Upper lobe of left lung (tissue), 6 donors: ENCODE data around the gene PYURF. TPM values are rescaled to one million over a fixed set of nuclear protein-coding genes. Genes with fewer than 3 reads are reported as not detected.

Experiments
- ATAC-seq, 2 donors: fragments of 200-7000 bp; cut with Tn5 transposase; one replicate each; pipeline ENCODE4 v1.9.1; 2022; ENCODE audit warnings: mild to moderate bottlenecking in 2 of 2, moderate library complexity in 2 of 2; ENCODE audit not compliant: low FRiP score in 2 of 2
- DNase-seq, 2 donors: peaks; one replicate each; pipeline ENCODE4 v3.0.0-alpha.2; 2019 to 2020
- H3K27ac ChIP-seq, 4 donors: fragments of 200-600 bp; sonication (generic); one replicate each; pipeline ENCODE4 v1.5.1; 2016 to 2019
- H3K27me3 ChIP-seq, 4 donors: fragments of 200-600 bp; sonication (generic); one replicate each; pipeline ENCODE4 v1.5.1; 2017 to 2019
- H3K36me3 ChIP-seq, 4 donors: fragments of 200-600 bp; sonication (generic); one replicate each; pipeline ENCODE4 v1.5.1; 2016 to 2019
- H3K4me1 ChIP-seq, 4 donors: fragments of 200-600 bp; sonication (generic); one replicate each; pipeline ENCODE4 v1.5.1; 2018 to 2019
- H3K4me3 ChIP-seq, 4 donors: fragments of 200-600 bp; sonication (generic); one replicate each; pipeline ENCODE4 v1.5.1; 2017 to 2019; ENCODE audit warnings: mild to moderate bottlenecking in 2 of 4, moderate library complexity in 1 of 4
- H3K9me3 ChIP-seq, 4 donors: fragments of 200-600 bp; sonication (generic); one replicate each; pipeline ENCODE4 v1.5.1; 2018 to 2019
- CTCF ChIP-seq, 6 experiments: fragments of 450-650 bp in 4 of 6; fragments of 200-600 bp in 2 of 6; sonication (generic) in 2 of 6; IDR thresholded peaks; one replicate each; pipeline ENCODE4 v1.5.1; 2016 to 2019; ENCODE audit warnings: antibody characterized with exemption in 6 of 6
- EP300 ChIP-seq, 4 donors: sonication (generic); formaldehyde crosslinking; IDR thresholded peaks; one replicate each; pipeline ENCODE4 v1.5.1; 2017; ENCODE audit warnings: antibody characterized with exemption in 4 of 4, control low read depth in 2 of 4
- POLR2A ChIP-seq, 4 donors: fragments of 450-650 bp; IDR thresholded peaks; one replicate each; pipeline ENCODE4 v1.5.1; 2016 to 2017; ENCODE audit warnings: antibody characterized with exemption in 4 of 4, mild to moderate bottlenecking in 2 of 4
- POLR2AphosphoS5 ChIP-seq, 2 donors: sonication (generic); formaldehyde crosslinking; IDR thresholded peaks; one replicate each; pipeline ENCODE4 v1.5.1; 2017; ENCODE audit warnings: antibody characterized with exemption in 2 of 2
- WGBS, 2 donors: methylation state at CpG; one replicate each; pipeline ENCODE4 v1.1.5; 2017 to 2018; 5-methylcytosine and 5-hydroxymethylcytosine counted together
- total RNA-seq, 6 donors: library from RNA; depleted of rRNA in 4 of 6; stranded (reverse); fragments of >200 nt in 4 of 6; gene quantifications; one replicate each; pipeline versions ENCODE4 v1.1.0 to v1.2.1, GENCODE V29; 2016 to 2021
- donor health status: DM: no; HTN: no; CAD: no; lungs with moderate emphysema.
- donor health status: DM: no; HTN: yes; CAD: no; lungs with severe emphysema.

Gene PYURF
- total RNA-seq, 6 donors from 2014 or later: 24.1 to 71.4 (median 62.0) TPM

GRCh38 chr4:88533088-88533790, 9.7 kb upstream of the PYURF start:
- 82 to 83% methylated on average over 6 of the region's 6 CpGs for WGBS, 2 donors
- DNase-seq: no peak
- Histone ChIP-seq H3K27ac (no peak overlapping the region), H3K4me1 (no peaks in the 10 kb centered on the region), H3K4me3 (no peak overlapping the region), H3K36me3 (no peaks in the 10 kb centered on the region), H3K27me3 (no peaks in the 10 kb centered on the region), H3K9me3 (no peaks in the 10 kb centered on the region)
- TF ChIP-seq CTCF (IDR thresholded peaks at IDR 0.05) (no peak), EP300 (IDR thresholded peaks at IDR 0.05) (no peak), POLR2A (IDR thresholded peaks at IDR 0.05) (no peak), POLR2AphosphoS5 (IDR thresholded peaks at IDR 0.05) (no peak)
- ATAC-seq: no peak

GRCh38 chr4:88531549-88531948, 8.0 kb upstream of the PYURF start:
- 74 to 84% methylated on average over 3 of the region's 3 CpGs for WGBS, 2 donors
- H3K4me1 ChIP-seq: peaks cover 0 to 1% (median under 1%) of the 10 kb centered on the region in 4 donors
- H3K36me3 ChIP-seq: no peaks in the 10 kb centered on the region
- no peak for ATAC-seq
- no peak for DNase-seq
- H3K27ac ChIP-seq: no peak overlapping the region
- no peaks in the 10 kb centered on the region for H3K27me3 ChIP-seq
- TF ChIP-seq POLR2AphosphoS5 (IDR thresholded peaks at IDR 0.05) (no peak), CTCF (IDR thresholded peaks at IDR 0.05) (no peak), EP300 (IDR thresholded peaks at IDR 0.05) (no peak), POLR2A (IDR thresholded peaks at IDR 0.05) (no peak)
- H3K9me3 ChIP-seq: no peaks in the 10 kb centered on the region
- H3K4me3 ChIP-seq: no peak overlapping the region

GRCh38 chr4:88528861-88529260, 5.3 kb upstream of the PYURF start:
- ATAC-seq (no peak), DNase-seq (no peak)
- peaks cover 6 to 20% (median 15%) of the 10 kb centered on the region in 4 donors for H3K4me1 ChIP-seq
- TF ChIP-seq POLR2A (IDR thresholded peaks at IDR 0.05) (no peak), POLR2AphosphoS5 (IDR thresholded peaks at IDR 0.05) (no peak), CTCF (IDR thresholded peaks at IDR 0.05) (no peak), EP300 (IDR thresholded peaks at IDR 0.05) (no peak)
- WGBS, 2 donors: 92 to 96% methylated on average over 3 of the region's 3 CpGs
- no peaks in the 10 kb centered on the region for H3K36me3 ChIP-seq
- H3K27ac ChIP-seq: no peak overlapping the region
- H3K27me3 ChIP-seq: no peaks in the 10 kb centered on the region
- H3K4me3 ChIP-seq: no peak overlapping the region
- no peaks in the 10 kb centered on the region for H3K9me3 ChIP-seq

GRCh38 chr4:88527787-88528186, 4.2 kb upstream of the PYURF start:
- H3K4me3 ChIP-seq: no peak overlapping the region
- peaks cover 7 to 20% (median 16%) of the 10 kb centered on the region in 4 donors for H3K4me1 ChIP-seq
- H3K36me3 ChIP-seq: no peaks in the 10 kb centered on the region
- 80 to 89% methylated on average over 8 of the region's 8 CpGs for WGBS, 2 donors
- TF ChIP-seq POLR2AphosphoS5 (IDR thresholded peaks at IDR 0.05) (no peak), CTCF (IDR thresholded peaks at IDR 0.05) (no peak), EP300 (IDR thresholded peaks at IDR 0.05) (no peak), POLR2A (IDR thresholded peaks at IDR 0.05) (no peak)
- no peak for ATAC-seq
- H3K9me3 ChIP-seq: no peaks in the 10 kb centered on the region
- no peaks in the 10 kb centered on the region for H3K27me3 ChIP-seq
- H3K27ac ChIP-seq: no peak overlapping the region
- no peak for DNase-seq
